GM23338 (cell line): Measurements from ENCODE around the gene CDKN2AIPNL. TPM values are rescaled to one million over a fixed set of nuclear protein-coding genes. Genes with fewer than 3 reads are reported as not detected.

Source experiments
- ATAC-seq: fragments of 200-7000 bp; cut with Tn5 transposase; 3 replicates; pipeline ENCODE4 v1.9.1; 2020
- DNase-seq: peaks from one replicate; pipeline ENCODE4 v3.0.0-alpha.2; 2015; ENCODE audit warnings: low spot score
- H2AFZ ChIP-seq: fragments of 200-600 bp; sonication (generic); 2 replicates; pipeline ENCODE4 v1.8.0; 2016; ENCODE audit warnings: antibody characterized with exemption, mild to moderate bottlenecking, moderate library complexity
- H3F3A ChIP-seq: fragments of 200-600 bp; sonication (generic); replicated peaks from 2 replicates; pipeline ENCODE4 v1.8.0; 2017; ENCODE audit warnings: antibody characterized with exemption, mixed run types, low read depth
- H3K27ac ChIP-seq: fragments of 200-600 bp; sonication (generic); 2 replicates; pipeline ENCODE4 v1.6.1; 2016; ENCODE audit warnings: low read depth
- H3K27me3 ChIP-seq: fragments of 200-600 bp; sonication (generic); 2 replicates; pipeline ENCODE4 v1.8.0; 2016; ENCODE audit warnings: mild to moderate bottlenecking, mixed run types, moderate library complexity; ENCODE audit not compliant: insufficient read depth
- H3K36me3 ChIP-seq: fragments of 200-600 bp; sonication (generic); 2 replicates; pipeline ENCODE4 v1.8.0; 2016; ENCODE audit warnings: mild to moderate bottlenecking; ENCODE audit not compliant: insufficient read depth
- H3K4me1 ChIP-seq: fragments of 200-600 bp; sonication (generic); 2 replicates; pipeline ENCODE4 v1.8.0; 2016; ENCODE audit warnings: mild to moderate bottlenecking, moderate library complexity; ENCODE audit not compliant: insufficient read depth
- H3K4me2 ChIP-seq: fragments of 200-600 bp; sonication (generic); 2 replicates; pipeline ENCODE4 v1.7.1; 2017; ENCODE audit warnings: mixed run types
- H3K4me3 ChIP-seq: fragments of 200-600 bp; sonication (generic); 2 replicates; pipeline ENCODE4 v1.6.1; 2016; ENCODE audit warnings: mixed run types
- H3K79me2 ChIP-seq: fragments of 200-600 bp; sonication (generic); replicated peaks from 2 replicates; pipeline ENCODE4 v1.8.0; 2017; ENCODE audit warnings: mild to moderate bottlenecking; ENCODE audit not compliant: insufficient read depth
- H3K9me2 ChIP-seq: fragments of 200-600 bp; sonication (generic); 2 replicates; pipeline ENCODE4 v1.8.0; 2017; ENCODE audit not compliant: insufficient read depth
- H4K20me1 ChIP-seq: fragments of 200-600 bp; sonication (generic); replicated peaks from 2 replicates; pipeline ENCODE4 v1.8.0; 2017; ENCODE audit warnings: mild to moderate bottlenecking; ENCODE audit not compliant: insufficient read depth
- H3K27ac Mint-ChIP-seq: 2 replicates; pipeline ENCODE4 v1.8.0; 2020; ENCODE audit warnings: inconsistent platforms, mild to moderate bottlenecking, moderate library complexity, mixed read lengths
- H3K27me3 Mint-ChIP-seq: 3 replicates; pipeline ENCODE4 v1.8.0; 2022; ENCODE audit warnings: low read depth, mild to moderate bottlenecking, moderate library complexity, mixed read lengths, inconsistent platforms; ENCODE audit not compliant: insufficient read depth, poor library complexity
- H3K36me3 Mint-ChIP-seq: 3 replicates; pipeline ENCODE4 v1.8.0; 2021; ENCODE audit warnings: low read depth, mild to moderate bottlenecking, inconsistent platforms, moderate library complexity, mixed read lengths
- H3K4me1 Mint-ChIP-seq: 3 replicates; pipeline ENCODE4 v1.8.0; 2020; ENCODE audit warnings: mild to moderate bottlenecking, inconsistent platforms, mixed read lengths
- H3K4me3 Mint-ChIP-seq: 3 replicates; pipeline ENCODE4 v1.8.0; 2021; ENCODE audit warnings: moderate library complexity, mild to moderate bottlenecking, inconsistent platforms, mixed read lengths
- H3K9me3 Mint-ChIP-seq: 3 replicates; pipeline ENCODE4 v1.8.0; 2020; ENCODE audit warnings: moderate library complexity, mild to moderate bottlenecking, inconsistent platforms, mixed read lengths
- CREB1 ChIP-seq: fragments of 250-450 bp; sonication (Bioruptor Pico); IDR thresholded peaks from 2 replicates; pipeline ENCODE4 v1.5.0; 2020; ENCODE audit warnings: low read depth, mild to moderate bottlenecking, moderate library complexity
- CTCF ChIP-seq, 2 experiments: fragments of 200-600 bp in 1 of 2; sonication (generic) in 1 of 2; conservative IDR thresholded peaks; 2 replicates each; pipeline versions ENCODE4 v1.5.1 to v1.6.1; 2016 to 2017; ENCODE audit warnings: antibody characterized with exemption in 2 of 2, low read depth in 2 of 2, mild to moderate bottlenecking in 2 of 2, moderate library complexity in 1 of 2
- ETS1 ChIP-seq: IDR thresholded peaks from 2 replicates; pipeline ENCODE4 v1.6.1; 2016; ENCODE audit warnings: antibody characterized with exemption
- EZH2 ChIP-seq: fragments of 200-600 bp; sonication (generic); IDR thresholded peaks from one replicate; pipeline ENCODE4 v1.8.0; 2017; ENCODE audit warnings: antibody characterized with exemption, mild to moderate bottlenecking, low read depth; ENCODE audit not compliant: unreplicated experiment
- EZH2phosphoT487 ChIP-seq: fragments of 200-600 bp; sonication (generic); IDR thresholded peaks from one replicate; pipeline ENCODE4 v1.8.1; 2018; ENCODE audit warnings: antibody characterized with exemption; ENCODE audit not compliant: unreplicated experiment
- JUNB ChIP-seq: IDR thresholded peaks from one replicate; pipeline ENCODE4 v1.6.1; 2016; ENCODE audit warnings: antibody characterized with exemption; ENCODE audit not compliant: unreplicated experiment
- NANOG ChIP-seq: IDR thresholded peaks from 2 replicates; pipeline ENCODE4 v1.6.1; 2016; ENCODE audit warnings: antibody characterized with exemption, borderline replicate concordance
- POLR2AphosphoS5 ChIP-seq: IDR thresholded peaks from 2 replicates; pipeline ENCODE4 v1.6.1; 2016; ENCODE audit warnings: antibody characterized with exemption, low read depth
- REST ChIP-seq: IDR thresholded peaks from one replicate; pipeline ENCODE4 v1.6.1; 2018; ENCODE audit warnings: antibody characterized with exemption; ENCODE audit not compliant: unreplicated experiment
- STAT1 ChIP-seq: IDR thresholded peaks from one replicate; pipeline ENCODE4 v1.6.1; 2016; ENCODE audit warnings: antibody characterized with exemption; ENCODE audit not compliant: unreplicated experiment
- ZNF114 ChIP-seq: fragments of 250-450 bp; sonication (Bioruptor Pico); IDR thresholded peaks from 2 replicates; pipeline ENCODE4 v1.5.0; 2020; ENCODE audit warnings: mild to moderate bottlenecking, moderate library complexity
- ZNF331 ChIP-seq: fragments of 250-450 bp; sonication (Bioruptor Pico); IDR thresholded peaks from 2 replicates; pipeline ENCODE4 v1.5.0; 2020; ENCODE audit warnings: low read depth, mild to moderate bottlenecking, moderate library complexity
- ZNF462 ChIP-seq: fragments of 250-450 bp; sonication (Bioruptor Pico); IDR thresholded peaks from 2 replicates; pipeline ENCODE4 v1.5.0; 2020; ENCODE audit warnings: mild to moderate bottlenecking, moderate library complexity
- polyA plus RNA-seq: library from polyadenylated mRNA; unstranded; fragments of >200 nt; fragmentation: Nextera tagmentation; extraction: Ambion mirVana; gene quantifications from 2 replicates; pipeline ENCODE4 v1.2.1, GENCODE V29; 2016
- total RNA-seq: library from RNA; depleted of rRNA; stranded (reverse); fragments of >200 nt; shearing (Covaris generic); gene quantifications from 2 replicates; pipeline ENCODE4 v1.2.3, GENCODE V29; 2014

Gene CDKN2AIPNL
- total and polyA plus RNA-seq, 2 experiments from 2014 or later, result 53.5 to 79.5 TPM

GRCh38 chr5:134456825-134457224 is 45.1 kb upstream of the CDKN2AIPNL start (continued):
- no peak for TF ChIP-seq REST
- no peak for TF ChIP-seq ETS1
- no peak for TF ChIP-seq POLR2AphosphoS5
- TF ChIP-seq ZNF114 (CRISPR knock-in tag), result no peak
- no peak for TF ChIP-seq EZH2
- TF ChIP-seq EZH2phosphoT487, result no peak
- TF ChIP-seq CREB1 (CRISPR knock-in tag), result no peak
- TF ChIP-seq ZNF331 (CRISPR knock-in tag), result no peak
- no peak for TF ChIP-seq NANOG

- Histone ChIP-seq H2AFZ (no peak overlapping the region), H3K4me2 (no peak overlapping the region), H3K4me1 (no peaks in the 10 kb centered on the region), H3F3A (no peaks in the 10 kb centered on the region), H3K27me3 (no peaks in the 10 kb centered on the region), H3K36me3 (no peaks in the 10 kb centered on the region), H4K20me1 (no peaks in the 10 kb centered on the region), H3K4me3 (no peak overlapping the region), H3K79me2 (no peaks in the 10 kb centered on the region), H3K27ac (no peak overlapping the region), H3K9me2 (no peaks in the 10 kb centered on the region)
- H3K4me1 Mint-ChIP-seq, result no peaks in the 10 kb centered on the region; the same call in 1 of the 3 replicates
- ATAC-seq (no peak), DNase-seq (no peak)
- no peaks in the 10 kb centered on the region; the same call in 2 of the 3 replicates for H3K36me3 Mint-ChIP-seq
- H3K4me3 Mint-ChIP-seq, result no peak overlapping the region
- peaks cover 4% of the 10 kb centered on the region for H3K27me3 Mint-ChIP-seq
- H3K9me3 Mint-ChIP-seq, result no peaks in the 10 kb centered on the region
- H3K27ac Mint-ChIP-seq, result no peak overlapping the region
- TF ChIP-seq ZNF331 (CRISPR knock-in tag) (no peak), CTCF (conservative IDR thresholded peaks at IDR 0.05; ENCODE audit: low read depth in 2 of 2) (no peak), STAT1 (no peak), JUNB (no peak), ZNF462 (no peak), EZH2phosphoT487 (no peak), POLR2AphosphoS5 (no peak)
Measured at GRCh38 chr5:134455466-134455865, 43.8 kb upstream of the CDKN2AIPNL start.
